Ascending aorta (tissue), 2 donors: ENCODE measurements around the gene ERV3-1. TPM values are rescaled to one million over a fixed set of nuclear protein-coding genes. Genes with fewer than 3 reads are reported as not detected.

ENCODE experiments used
- DNase-seq, 2 donors: peaks; one replicate each; pipeline ENCODE4 v3.0.0-alpha.2; 2019; ENCODE audit warnings: low spot score in 2 of 2
- H3K27ac ChIP-seq, 2 donors: fragments of 200-600 bp; sonication (generic); one replicate each; pipeline ENCODE4 v1.5.1; 2016 to 2017; ENCODE audit warnings: mild to moderate bottlenecking in 1 of 2
- H3K27me3 ChIP-seq: fragments of 200-600 bp; sonication (generic); one replicate; pipeline ENCODE4 v1.5.1; 2017
- H3K36me3 ChIP-seq, 2 donors: fragments of 200-600 bp; sonication (generic); one replicate each; pipeline ENCODE4 v1.5.1; 2016
- H3K4me1 ChIP-seq, 2 donors: fragments of 200-600 bp; sonication (generic); one replicate each; pipeline ENCODE4 v1.5.1; 2016 to 2017; ENCODE audit warnings: mild to moderate bottlenecking in 1 of 2
- H3K4me3 ChIP-seq, 2 donors: fragments of 200-600 bp; sonication (generic); one replicate each; pipeline ENCODE4 v1.5.1; 2016 to 2017; ENCODE audit warnings: mild to moderate bottlenecking in 1 of 2
- H3K9me3 ChIP-seq, 2 donors: fragments of 200-600 bp; sonication (generic); one replicate each; pipeline ENCODE4 v1.5.1; 2016
- CTCF ChIP-seq, 3 experiments: fragments of 200-600 bp in 2 of 3; fragments of 450-650 bp in 1 of 3; sonication (generic) in 2 of 3; IDR thresholded peaks; one replicate each; pipeline ENCODE4 v1.5.1; 2016 to 2019; ENCODE audit warnings: antibody characterized with exemption in 3 of 3, mild to moderate bottlenecking in 1 of 3, moderate library complexity in 1 of 3
- intact Hi-C: fragments of 100-400 bp; cut with DNase I; formaldehyde crosslinking; loops from one replicate; pipeline ENCODE4 v1.15.1; 2023
- total RNA-seq: library from RNA; depleted of rRNA; stranded (reverse); fragments of >200 nt; gene quantifications from one replicate; pipeline ENCODE4 v1.1.0, GENCODE V29; 2016

The ERV3-1 gene
- total RNA-seq, 1 donor from 2014 or later: 9.5 TPM

GRCh38 chr7:64997927-64998391, 8.5 kb downstream of the ERV3-1 start:
- Histone ChIP-seq H3K4me1 (peaks cover 0 to 25% of the 10 kb centered on the region in 2 donors), H3K4me3 (no peak overlapping the region), H3K27me3 (no peaks in the 10 kb centered on the region), H3K27ac (peak overlapping the region in 1 of 2 donors; percentile 83), H3K9me3 (peaks cover 19 to 24% of the 10 kb centered on the region in 2 donors), H3K36me3 (peaks cover 8 to 11% of the 10 kb centered on the region in 2 donors)
- TF ChIP-seq CTCF (IDR thresholded peaks at IDR 0.05): no peak
- DNase-seq: peak in 1 of 2 donors; percentile 80
- intact Hi-C loops: loop anchor here (1.0 to 5.0 kb wide), 3 partner anchors 40 to 749 kb away; no protein-coding TSS in a partner anchor

- Histone ChIP-seq H3K27ac (peak overlapping the region in 1 of 2 donors; percentile 83), H3K9me3 (peaks cover 22 to 24% of the 10 kb centered on the region in 2 donors), H3K4me1 (peaks cover 0 to 23% of the 10 kb centered on the region in 2 donors), H3K4me3 (no peak overlapping the region), H3K36me3 (peaks cover 14% of the 10 kb centered on the region in 2 donors), H3K27me3 (no peaks in the 10 kb centered on the region)
- TF ChIP-seq CTCF (IDR thresholded peaks at IDR 0.05): no peak
- intact Hi-C loops: loop anchor here (5.0 kb wide), 2 partner anchors 85 to 750 kb away; no protein-coding TSS in a partner anchor
- DNase-seq: no peak
These were observed 9.2 kb downstream of the ERV3-1 start for GRCh38 chr7:64997164-64997908.

GRCh38 chr7:64996305-64996704, 10.2 kb downstream of the ERV3-1 start:
- DNase-seq: no peak
- Histone ChIP-seq H3K9me3 (peaks cover 30 to 32% of the 10 kb centered on the region in 2 donors), H3K4me1 (peaks cover 0 to 21% of the 10 kb centered on the region in 2 donors), H3K36me3 (peaks cover 14% of the 10 kb centered on the region in 2 donors), H3K27ac (no peak overlapping the region), H3K27me3 (no peaks in the 10 kb centered on the region), H3K4me3 (no peak overlapping the region)
- intact Hi-C loops: loop anchor here (5.0 kb wide), 2 partner anchors 86 to 751 kb away; no protein-coding TSS in a partner anchor
- TF ChIP-seq CTCF (IDR thresholded peaks at IDR 0.05): no peak

- no peak for DNase-seq
- Histone ChIP-seq H3K27ac (no peak overlapping the region), H3K4me1 (peaks cover 0 to 12% of the 10 kb centered on the region in 2 donors), H3K27me3 (no peaks in the 10 kb centered on the region), H3K4me3 (no peak overlapping the region), H3K36me3 (peaks cover 13 to 24% of the 10 kb centered on the region in 2 donors), H3K9me3 (peaks cover 33 to 35% of the 10 kb centered on the region in 2 donors)
- intact Hi-C loops: no loop called here
- no peak for TF ChIP-seq CTCF (IDR thresholded peaks at IDR 0.05)
These were observed 12.6 kb downstream of the ERV3-1 start for GRCh38 chr7:64993901-64994300.

GRCh38 chr7:64992971-64993370, 13.5 kb downstream of the ERV3-1 start:
- intact Hi-C loops: no loop called here
- peaks cover 34 to 35% of the 10 kb centered on the region in 2 donors for H3K9me3 ChIP-seq
- peaks cover 8 to 24% of the 10 kb centered on the region in 2 donors for H3K36me3 ChIP-seq

More at GRCh38 chr7:64992971-64993370, 13.5 kb downstream of the ERV3-1 start:
- no peak overlapping the region for H3K4me3 ChIP-seq
- H3K27ac ChIP-seq: no peak overlapping the region
- no peak for TF ChIP-seq CTCF (IDR thresholded peaks at IDR 0.05)
- no peak for DNase-seq
- H3K4me1 ChIP-seq: peaks cover 0 to 7% of the 10 kb centered on the region in 2 donors
- H3K27me3 ChIP-seq: no peaks in the 10 kb centered on the region
